SK-N-MC (cell line): ENCODE measurements around the gene THOC3.
"Not testable (repeated sequence)": the region's sequence is repeated elsewhere in the genome, so short reads cannot be mapped to it uniquely, and the experiment has no call there.

Source experiments
- EZH2 ChIP-seq: fragments of 200-600 bp; sonication (generic); IDR thresholded peaks from one replicate; pipeline ENCODE4 v1.6.1; 2017; ENCODE audit warnings: antibody characterized with exemption
- POLR2AphosphoS5 ChIP-seq: IDR thresholded peaks from 2 replicates; pipeline ENCODE4 v1.6.1; 2012; ENCODE audit warnings: mild to moderate bottlenecking, low read depth, low read length, borderline replicate concordance

- not testable (repeated sequence) for TF ChIP-seq POLR2AphosphoS5, EZH2
Measured at GRCh38 chr5:175968381-175968780, 266 bp upstream of the THOC3 start.
